HFF-Myc (cell line): Measurements from ENCODE around the gene RAB3B.
"Not testable (repeated sequence)": the region's sequence is repeated elsewhere in the genome, so short reads cannot be mapped to it uniquely, and the experiment has no call there.

ENCODE experiments used
- DNase-seq: peaks from one replicate; pipeline ENCODE4 v3.0.0-alpha.2; 2011; ENCODE audit warnings: low read depth; ENCODE audit errors: extremely low read depth
- H3K4me3 ChIP-seq: replicated peaks from 2 replicates; pipeline ENCODE4 v1.5.1; 2011; ENCODE audit warnings: low read depth, mild to moderate bottlenecking, control low read depth, low read length
- CTCF ChIP-seq: IDR thresholded peaks from 2 replicates; pipeline ENCODE4 v1.5.1; 2012; ENCODE audit warnings: mild to moderate bottlenecking, low read depth, low read length, control low read depth; ENCODE audit errors: missing control alignments

Gene RAB3B

GRCh38 chr1:51969038-51969705 lies 21.3 kb downstream of the RAB3B start:
- no peak for TF ChIP-seq CTCF
- no peak overlapping the region for H3K4me3 ChIP-seq
- DNase-seq = no peak

GRCh38 chr1:51968632-51969031 lies 21.9 kb downstream of the RAB3B start:
- TF ChIP-seq CTCF = no peak
- no peak overlapping the region for H3K4me3 ChIP-seq
- DNase-seq = no peak

GRCh38 chr1:51967213-51967791 lies 23.2 kb downstream of the RAB3B start:
- not testable (repeated sequence) for DNase-seq, H3K4me3 ChIP-seq

- DNase-seq = no peak
- no peak overlapping the region for H3K4me3 ChIP-seq
- TF ChIP-seq CTCF = no peak
Observed at GRCh38 chr1:51966559-51966958, 23.9 kb downstream of the RAB3B start.

GRCh38 chr1:51964309-51964696 lies 26.2 kb downstream of the RAB3B start:
- no peak for DNase-seq
- no peak overlapping the region for H3K4me3 ChIP-seq
- no peak for TF ChIP-seq CTCF

GRCh38 chr1:51963592-51964308 lies 26.8 kb downstream of the RAB3B start:
- TF ChIP-seq CTCF = no peak
- no peak overlapping the region for H3K4me3 ChIP-seq
- no peak for DNase-seq

GRCh38 chr1:51962486-51963356 lies 27.8 kb downstream of the RAB3B start:
- no peak overlapping the region for H3K4me3 ChIP-seq
- no peak for TF ChIP-seq CTCF
- no peak for DNase-seq
